ENCODE results near the gene ANKRD29.

ANKRD29 gene

DNA sequence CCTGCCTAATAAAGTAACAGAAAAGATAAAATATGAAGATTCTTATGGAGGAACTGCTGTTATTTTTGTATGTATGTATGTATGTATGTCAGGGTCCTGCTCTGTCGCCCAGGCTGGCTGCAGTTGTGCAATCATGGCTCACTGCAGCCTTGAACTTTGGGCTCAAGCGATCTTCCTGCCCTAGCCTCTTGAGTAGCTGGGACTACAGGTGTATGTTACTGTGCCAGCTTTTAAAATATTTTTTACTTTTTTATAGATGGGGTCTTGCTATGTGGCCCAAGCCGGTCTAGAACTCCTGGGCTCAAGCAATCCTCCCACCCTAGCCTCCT lies 26.7 kb downstream of the ANKRD29 start:
- TF ChIP-seq, protein P1, sequence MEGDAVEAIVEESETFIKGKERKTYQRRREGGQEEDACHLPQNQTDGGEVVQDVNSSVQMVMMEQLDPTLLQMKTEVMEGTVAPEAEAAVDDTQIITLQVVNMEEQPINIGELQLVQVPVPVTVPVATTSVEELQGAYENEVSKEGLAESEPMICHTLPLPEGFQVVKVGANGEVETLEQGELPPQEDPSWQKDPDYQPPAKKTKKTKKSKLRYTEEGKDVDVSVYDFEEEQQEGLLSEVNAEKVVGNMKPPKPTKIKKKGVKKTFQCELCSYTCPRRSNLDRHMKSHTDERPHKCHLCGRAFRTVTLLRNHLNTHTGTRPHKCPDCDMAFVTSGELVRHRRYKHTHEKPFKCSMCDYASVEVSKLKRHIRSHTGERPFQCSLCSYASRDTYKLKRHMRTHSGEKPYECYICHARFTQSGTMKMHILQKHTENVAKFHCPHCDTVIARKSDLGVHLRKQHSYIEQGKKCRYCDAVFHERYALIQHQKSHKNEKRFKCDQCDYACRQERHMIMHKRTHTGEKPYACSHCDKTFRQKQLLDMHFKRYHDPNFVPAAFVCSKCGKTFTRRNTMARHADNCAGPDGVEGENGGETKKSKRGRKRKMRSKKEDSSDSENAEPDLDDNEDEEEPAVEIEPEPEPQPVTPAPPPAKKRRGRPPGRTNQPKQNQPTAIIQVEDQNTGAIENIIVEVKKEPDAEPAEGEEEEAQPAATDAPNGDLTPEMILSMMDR (IDR thresholded peaks at IDR 0.05; ENCODE audit: low read depth, low read length, missing control alignments) = no peak
- DNase-seq (ENCODE audit: extremely low read depth, low read depth) = no peak
- H3K4me3 ChIP-seq (replicated peaks; ENCODE audit: low read depth, low read length) = no peak overlapping the region

DNA sequence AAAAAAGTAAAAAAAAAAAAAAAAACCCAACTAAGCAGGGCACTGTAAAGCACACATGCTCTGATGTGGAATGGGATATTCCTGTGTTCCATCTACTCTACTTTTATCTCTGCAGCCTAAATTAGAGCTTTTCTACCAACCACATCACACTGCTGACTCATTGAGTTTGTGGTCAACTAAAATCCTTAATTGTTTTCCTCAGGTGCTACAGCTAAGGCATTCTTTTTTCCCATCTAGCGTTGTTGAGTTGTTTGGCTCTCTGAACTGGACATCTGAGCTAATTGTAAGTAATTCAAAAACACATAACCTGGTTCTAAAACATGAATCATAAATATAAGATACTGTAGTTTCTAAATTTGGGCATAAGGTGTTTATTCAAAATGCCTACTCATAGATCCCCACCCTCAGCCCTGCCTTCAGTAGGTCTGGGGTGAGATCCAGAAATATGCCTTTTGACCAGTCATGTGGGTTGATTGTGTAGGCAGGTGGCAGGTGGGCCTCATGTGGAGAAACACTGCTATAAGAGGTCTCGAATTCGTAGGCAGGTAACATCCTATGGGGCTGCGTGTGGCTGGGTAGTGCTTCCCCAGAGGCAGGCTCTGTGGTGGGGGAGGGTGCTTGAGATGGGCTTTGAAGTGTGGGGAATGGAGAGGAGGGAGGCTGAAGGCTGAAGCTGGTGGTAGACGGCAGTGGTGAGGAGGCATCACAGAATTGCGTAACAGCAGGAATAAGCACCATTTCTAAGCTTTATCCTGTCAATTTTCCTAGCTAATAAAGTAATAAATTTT lies 27.2 kb downstream of the ANKRD29 start:
- no peak for DNase-seq (ENCODE audit: extremely low read depth, low read depth)
- TF ChIP-seq, protein P1 (IDR thresholded peaks at IDR 0.05; ENCODE audit: low read depth, low read length, missing control alignments) = no peak
- no peak overlapping the region for H3K4me3 ChIP-seq (replicated peaks; ENCODE audit: low read depth, low read length)

DNA sequence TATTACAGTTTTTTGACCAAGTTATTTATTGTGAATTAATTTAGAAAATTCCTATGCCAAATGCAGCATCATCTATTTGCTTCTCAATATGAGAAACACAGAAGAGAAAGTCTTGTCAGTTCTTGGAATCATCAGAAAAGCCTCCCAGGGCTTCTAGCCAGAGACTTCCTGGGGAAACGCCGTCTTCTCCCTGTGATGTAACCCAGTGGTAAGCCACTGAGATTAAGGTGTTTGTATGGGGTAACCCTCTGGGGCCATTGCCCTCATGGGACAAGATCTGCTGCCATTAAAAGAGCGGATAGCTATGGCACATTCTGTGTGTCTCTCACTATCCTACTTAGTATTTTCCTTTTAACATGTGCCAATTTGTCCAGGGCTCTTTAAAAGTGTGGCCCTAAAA lies 28.0 kb downstream of the ANKRD29 start:
- no peak for DNase-seq (ENCODE audit: extremely low read depth, low read depth)
- TF ChIP-seq, protein P1 (IDR thresholded peaks at IDR 0.05; ENCODE audit: low read depth, low read length, missing control alignments) = no peak
- H3K4me3 ChIP-seq (replicated peaks; ENCODE audit: low read depth, low read length) = no peak overlapping the region

DNA sequence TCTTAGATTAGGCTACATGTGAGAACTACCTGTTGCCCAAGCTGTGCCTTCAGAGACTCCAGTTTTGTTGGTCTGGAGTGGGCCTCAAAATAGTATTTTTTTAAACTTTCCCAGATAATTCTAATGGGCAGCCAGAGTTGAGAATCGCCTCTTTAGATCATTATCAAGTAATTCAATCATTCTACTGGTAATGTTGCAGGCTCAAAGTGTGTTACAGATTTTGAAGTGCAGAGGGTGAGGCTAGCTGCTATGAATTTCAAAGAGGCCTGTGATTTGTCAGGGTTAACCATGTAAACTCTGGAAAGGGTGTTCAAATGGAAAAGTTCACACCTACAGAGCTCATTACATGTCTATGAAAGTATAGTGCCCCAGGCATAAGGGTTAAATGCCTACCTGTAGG lies 30.1 kb downstream of the ANKRD29 start:
- TF ChIP-seq, protein P1 (IDR thresholded peaks at IDR 0.05; ENCODE audit: low read depth, low read length, missing control alignments) = no peak
- DNase-seq (ENCODE audit: extremely low read depth, low read depth) = no peak
- no peak overlapping the region for H3K4me3 ChIP-seq (replicated peaks; ENCODE audit: low read depth, low read length)

DNA sequence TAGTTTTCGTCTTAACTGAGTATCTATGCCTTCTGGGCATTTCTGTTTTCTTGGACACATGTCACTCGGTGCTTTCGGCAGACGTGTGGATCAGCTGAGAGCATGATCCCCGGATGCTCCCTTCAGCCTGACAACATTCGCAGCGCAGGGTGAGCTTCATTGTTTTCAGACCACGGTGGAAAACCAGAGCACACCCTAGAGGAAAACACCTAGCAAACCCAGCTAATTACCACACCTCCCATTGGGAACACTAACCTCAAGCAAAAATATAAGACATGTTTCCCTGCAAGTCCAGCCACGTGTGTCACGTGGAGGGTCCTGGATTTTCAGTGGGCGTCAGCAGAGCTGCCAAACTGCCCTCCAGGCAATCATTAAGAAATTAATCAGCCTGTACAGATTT lies 31.0 kb downstream of the ANKRD29 start:
- TF ChIP-seq, protein P1 (IDR thresholded peaks at IDR 0.05; ENCODE audit: low read depth, low read length, missing control alignments) = no peak
- H3K4me3 ChIP-seq (replicated peaks; ENCODE audit: low read depth, low read length) = no peak overlapping the region
- DNase-seq (ENCODE audit: extremely low read depth, low read depth) = no peak

DNA sequence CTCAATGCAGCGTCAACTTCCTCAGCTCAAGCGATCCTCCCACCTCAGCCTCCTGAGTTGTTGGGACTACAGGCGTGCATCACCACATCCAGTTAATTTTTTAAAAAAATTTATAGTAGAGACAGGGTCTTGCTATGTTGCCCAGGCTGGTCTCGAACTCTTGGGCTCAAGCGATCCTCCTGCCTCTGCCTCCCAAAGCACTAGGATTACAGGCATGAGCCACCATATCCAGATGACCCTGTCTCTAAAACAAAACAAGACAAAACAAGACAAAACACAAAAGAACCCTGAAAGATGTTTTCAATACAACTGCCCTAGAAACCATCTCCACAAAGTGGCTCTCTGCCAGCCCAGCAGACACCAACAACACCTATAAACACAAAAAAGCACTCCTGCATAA lies 31.4 kb downstream of the ANKRD29 start:
- TF ChIP-seq, protein P1 (IDR thresholded peaks at IDR 0.05; ENCODE audit: low read depth, low read length, missing control alignments) = no peak
- H3K4me3 ChIP-seq (replicated peaks; ENCODE audit: low read depth, low read length) = no peak overlapping the region
- DNase-seq (ENCODE audit: extremely low read depth, low read depth) = no peak
